Measurements from ENCODE around the gene TBC1D3C.
"Not testable (repeated sequence)": the region's sequence is repeated elsewhere in the genome, so short reads cannot be mapped to it uniquely, and the experiment has no call there.

The TBC1D3C gene

GRCh38 chr17:38068534-38068933, at the start of gene TBC1D3C:
TSS of gene TBC1D3C (minus strand) at chr17:38068634. CDS start at chr17:38067066, 1,568 bp downstream.
- not testable (repeated sequence) for DNase-seq (ENCODE audit: low read depth)

- not testable (repeated sequence) for DNase-seq (ENCODE audit: low read depth)
Observed at GRCh38 chr17:38099262-38099661, 30.8 kb upstream of the TBC1D3C start.

- not testable (repeated sequence) for DNase-seq (ENCODE audit: low read depth)
Observed at GRCh38 chr17:38094059-38094694, 25.7 kb upstream of the TBC1D3C start.

GRCh38 chr17:38088120-38088519, 19.7 kb upstream of the TBC1D3C start:
- DNase-seq (ENCODE audit: low read depth) = not testable (repeated sequence)

- not testable (repeated sequence) for DNase-seq (ENCODE audit: low read depth)
Observed at GRCh38 chr17:38087344-38087743, 18.9 kb upstream of the TBC1D3C start.
